Retina (tissue), 1 donor: ENCODE results near the gene TNNT3.

Experiments used
- DNase-seq: peaks from one replicate; pipeline ENCODE4 v3.0.0-alpha.2; 2016

Gene TNNT3

DNA sequence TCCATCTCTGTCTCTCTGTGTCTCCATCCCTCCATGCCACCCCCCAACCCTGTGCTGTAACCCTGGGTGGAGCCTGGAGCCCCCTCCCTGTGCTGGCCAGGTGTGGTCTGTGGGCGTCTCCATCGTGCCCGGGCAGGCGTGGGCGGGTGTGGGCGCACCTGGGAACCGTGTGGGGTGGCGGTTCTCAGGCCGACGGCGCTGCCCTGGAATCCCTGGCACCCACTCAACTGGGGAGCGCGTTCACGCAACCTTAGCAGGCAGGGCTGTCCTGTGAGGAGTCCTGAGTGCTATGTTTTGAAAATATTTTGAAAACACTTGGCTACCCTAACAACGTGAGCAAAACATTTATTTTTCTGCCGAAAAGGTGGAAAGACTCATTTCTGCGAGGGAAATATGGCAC lies 4.7 kb downstream of the TNNT3 start:
- DNase-seq = no peak

DNA sequence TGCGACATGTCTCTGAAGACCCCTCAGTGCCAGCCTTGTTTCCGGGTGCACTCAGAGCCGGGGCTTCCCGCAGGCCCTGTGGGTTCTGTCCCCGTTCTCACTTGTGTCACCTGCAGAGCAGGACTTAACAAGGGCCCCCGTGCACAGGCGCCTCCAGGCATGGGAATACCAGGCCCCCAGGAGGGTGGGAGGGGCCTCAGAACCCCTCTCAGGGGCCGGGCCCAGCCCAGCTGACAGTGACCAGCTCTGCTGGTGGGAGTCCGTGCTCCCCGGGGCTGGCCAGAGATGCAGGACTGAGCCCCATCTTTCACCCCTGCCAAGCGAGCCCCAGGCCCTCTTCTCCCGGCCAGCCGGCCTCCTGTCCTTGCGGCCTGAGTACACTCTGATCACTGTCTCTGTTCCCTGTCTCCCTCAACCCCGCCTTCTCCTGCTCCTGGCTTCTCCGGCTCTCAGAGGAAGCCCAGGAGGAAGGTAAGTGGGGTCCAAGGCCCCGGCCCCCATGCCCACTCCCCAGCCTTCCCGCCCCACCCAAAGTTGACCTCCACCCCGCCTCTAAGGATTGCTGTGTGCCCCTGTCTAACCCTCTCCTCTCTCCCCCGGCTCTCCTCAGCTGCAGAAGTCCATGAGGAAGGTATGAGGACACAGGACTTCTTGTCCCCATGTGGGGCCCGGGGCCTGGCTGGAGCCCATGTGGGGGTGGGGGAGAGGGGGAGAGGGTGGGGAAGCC lies 5.3 kb downstream of the TNNT3 start:
- DNase-seq = no peak

DNA sequence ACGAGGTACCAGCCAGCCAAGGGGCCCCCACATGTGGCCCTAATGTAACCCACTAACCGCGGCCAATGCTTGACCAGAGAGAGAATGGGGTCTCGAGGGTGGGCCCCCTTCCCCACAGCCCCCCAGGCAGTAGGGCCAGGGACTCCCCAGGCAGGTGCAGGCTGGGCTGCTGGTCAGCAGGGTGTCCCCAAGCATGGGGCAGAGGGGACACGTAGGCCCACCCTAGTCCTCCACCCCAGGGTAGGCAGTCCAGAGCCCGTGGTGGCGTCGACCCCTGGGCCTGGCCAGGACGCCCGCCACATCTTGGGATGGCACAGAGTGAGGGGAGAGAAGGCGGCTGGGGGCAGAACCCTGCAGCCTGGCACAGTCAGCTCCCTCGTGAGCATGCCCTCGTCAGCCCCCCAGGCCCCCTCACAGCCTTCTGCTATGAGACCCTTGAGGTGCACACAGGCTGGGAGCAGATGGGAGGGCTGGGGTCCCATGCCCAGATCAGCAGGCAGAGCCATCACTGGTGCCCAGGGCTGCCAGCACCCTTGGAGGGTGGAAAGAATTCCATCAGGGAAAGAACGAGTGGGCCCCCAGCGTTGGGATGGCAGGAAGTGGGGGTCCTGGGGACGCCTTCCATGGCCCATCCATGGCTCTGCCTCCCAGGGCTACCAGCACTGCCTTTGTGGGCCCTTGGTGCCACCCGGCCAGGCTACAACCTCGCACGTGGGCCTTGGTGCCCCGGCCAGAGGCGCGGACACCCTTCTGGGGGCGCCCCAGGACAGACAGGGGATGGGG lies 6.1 kb downstream of the TNNT3 start:
- no peak for DNase-seq

DNA sequence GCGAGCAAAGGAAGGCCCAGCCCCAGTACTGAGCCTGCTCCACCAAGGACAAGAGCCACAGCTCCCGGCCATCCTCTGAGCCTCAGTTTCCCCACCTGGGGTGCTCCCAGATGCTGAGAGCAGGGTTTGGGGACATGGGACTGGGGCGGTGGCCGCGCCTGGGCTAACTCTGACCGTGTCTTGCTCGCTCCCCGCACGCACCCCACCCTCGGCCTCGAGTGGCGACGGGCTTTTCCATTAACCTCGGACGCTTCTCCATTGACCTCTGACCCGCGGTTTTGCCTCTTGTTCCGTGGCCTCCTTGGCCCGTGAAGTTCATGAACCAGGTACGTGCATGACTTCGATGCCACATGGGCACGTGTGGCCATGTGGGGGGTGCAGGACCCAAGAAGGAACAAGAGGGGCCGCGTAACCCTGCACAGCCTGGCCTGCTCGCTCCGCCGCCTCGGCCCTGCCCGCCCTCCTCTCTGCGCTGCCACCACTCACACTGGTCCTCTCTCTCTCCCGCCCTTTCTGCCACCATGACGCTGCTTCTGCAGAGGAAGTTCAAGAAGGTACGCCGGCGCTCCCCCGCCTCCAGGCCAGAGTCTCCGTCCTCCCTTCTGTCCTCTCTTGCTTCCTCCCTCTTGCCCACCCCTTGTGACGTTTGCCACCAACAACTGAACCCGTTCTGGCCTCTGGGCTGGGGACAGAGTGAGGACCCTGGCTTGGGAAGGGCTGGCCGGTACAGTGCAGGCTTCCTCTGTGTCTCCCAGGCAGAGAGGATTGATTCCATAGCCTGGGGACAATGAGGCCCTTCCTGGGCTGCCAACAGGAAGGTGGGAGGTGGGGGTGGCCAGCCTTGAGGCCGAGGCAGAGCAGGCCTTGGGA lies 6.9 kb downstream of the TNNT3 start:
- DNase-seq = no peak

DNA sequence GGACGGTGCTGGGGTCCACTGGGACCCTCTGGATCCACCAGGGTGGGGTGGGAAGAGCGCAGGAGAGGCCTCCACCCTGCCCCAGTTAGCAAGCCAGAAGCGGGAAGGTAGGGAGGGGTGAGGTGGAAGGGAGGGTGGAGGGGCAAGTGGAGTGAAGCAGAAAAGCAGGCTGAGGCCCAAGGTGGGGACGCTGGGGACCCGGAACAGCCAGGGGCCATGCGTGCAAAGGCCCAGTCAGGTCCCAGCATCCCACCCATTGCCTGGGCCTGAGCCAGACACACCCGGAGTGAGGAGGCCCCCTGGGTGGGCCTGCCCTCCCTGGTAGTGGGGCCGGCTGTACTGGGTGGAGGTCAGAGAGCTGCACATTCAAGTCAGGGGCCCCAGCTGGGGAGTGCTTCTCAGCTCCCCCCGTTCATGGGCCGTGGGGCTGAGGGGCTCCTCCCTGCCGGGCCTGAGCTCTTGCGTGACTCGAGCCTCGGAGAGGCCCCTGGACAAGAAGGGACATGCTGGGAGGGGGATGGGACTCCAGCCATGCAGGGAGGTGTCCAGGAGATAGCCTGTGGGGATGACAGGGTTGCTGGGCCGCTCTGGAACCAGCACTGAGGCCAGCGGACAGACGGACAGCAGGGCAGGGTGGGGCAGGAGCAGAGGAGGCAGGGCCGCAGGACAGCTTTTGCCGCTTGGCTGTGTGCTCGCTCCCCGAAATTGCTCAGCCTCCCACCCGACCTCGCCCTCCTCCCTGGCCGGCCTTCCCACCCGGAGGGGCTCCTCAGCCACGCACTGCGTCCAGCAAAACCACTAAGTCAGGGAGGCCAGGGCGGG lies 7.7 kb downstream of the TNNT3 start:
- DNase-seq = no peak

DNA sequence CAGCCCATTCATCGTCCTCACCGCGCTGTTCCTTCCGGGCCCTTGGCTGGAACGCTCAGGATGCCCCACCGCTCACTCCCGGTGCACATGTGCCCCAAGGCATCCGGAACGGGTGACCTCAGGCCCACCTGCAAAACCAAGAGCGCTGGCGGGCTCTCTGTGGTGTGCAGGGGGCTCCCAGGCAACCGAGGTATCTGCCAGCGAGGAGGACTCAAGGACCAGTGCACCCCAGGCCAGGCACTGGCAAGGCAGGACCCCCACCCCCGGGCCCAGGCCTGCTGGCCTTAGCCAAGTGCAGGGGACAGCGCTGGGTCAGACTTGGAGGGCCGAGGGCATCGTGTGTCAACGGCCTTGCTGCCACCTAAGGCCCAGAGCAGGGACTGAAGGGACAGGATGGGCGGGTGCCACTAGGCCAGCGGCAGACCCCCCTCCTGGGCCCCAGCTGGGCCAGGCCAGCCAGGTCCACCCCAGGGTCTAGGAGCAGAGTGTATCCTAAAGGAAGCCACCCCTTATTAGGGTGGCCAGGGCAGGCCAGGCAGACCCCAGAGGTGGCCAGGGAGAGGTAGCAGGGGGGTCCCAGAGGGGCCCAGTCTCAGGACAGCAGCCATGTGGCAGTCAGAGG lies 8.5 kb downstream of the TNNT3 start:
- DNase-seq = no peak

DNA sequence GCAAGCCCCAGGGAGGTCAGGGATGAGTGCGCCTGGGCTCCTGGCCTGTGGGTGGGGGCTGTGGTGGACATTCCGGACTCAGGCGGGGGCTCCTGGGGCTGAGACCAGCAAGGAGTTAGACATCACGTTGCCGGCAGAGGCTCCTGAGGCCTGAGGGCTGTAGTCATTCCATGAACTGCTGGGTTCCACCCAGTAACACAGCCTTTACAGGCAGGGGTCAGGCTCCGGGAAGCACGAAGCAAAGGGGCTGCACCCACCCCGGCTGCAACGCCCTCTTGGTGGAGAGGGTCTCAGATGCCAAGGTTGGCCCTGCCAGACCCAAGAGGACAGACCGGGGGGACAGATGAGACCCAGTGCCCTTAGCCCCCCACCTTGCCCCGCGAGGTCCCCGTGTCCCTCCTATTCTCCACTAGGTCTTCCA lies 9.0 kb downstream of the TNNT3 start:
- DNase-seq = no peak

DNA sequence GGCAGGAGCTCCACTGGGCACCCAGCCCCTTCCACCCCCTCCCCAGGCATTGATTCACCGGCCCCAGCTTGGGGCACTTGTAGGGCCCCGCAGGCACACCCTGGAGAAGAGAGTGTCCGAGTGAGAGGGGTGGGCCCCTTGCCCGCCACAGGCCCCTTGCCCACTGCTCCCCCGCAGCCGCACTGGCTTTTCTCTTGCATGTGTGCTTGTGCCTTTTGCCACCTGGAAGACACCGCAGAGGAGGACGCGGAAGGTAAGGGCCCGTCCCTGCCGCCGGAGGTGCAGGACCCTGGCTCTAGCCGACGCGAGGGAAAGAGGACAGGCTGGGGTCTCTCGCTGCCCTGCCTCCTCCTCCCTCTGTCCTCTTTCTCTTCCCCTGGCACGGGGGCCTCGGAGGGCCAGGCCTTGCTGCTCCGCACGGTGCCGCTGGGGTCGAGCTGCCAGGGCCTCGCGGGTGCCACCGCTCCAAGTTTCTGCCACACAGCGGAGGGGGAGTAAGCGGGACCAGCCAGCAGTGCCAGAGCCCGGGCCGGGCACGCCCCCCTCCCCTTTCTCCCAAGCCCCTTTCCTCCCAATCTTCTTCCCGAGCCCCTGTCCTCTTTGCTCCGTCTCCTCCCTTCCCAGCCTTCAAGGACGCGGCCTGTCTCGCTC lies 9.5 kb downstream of the TNNT3 start:
- no peak for DNase-seq

DNA sequence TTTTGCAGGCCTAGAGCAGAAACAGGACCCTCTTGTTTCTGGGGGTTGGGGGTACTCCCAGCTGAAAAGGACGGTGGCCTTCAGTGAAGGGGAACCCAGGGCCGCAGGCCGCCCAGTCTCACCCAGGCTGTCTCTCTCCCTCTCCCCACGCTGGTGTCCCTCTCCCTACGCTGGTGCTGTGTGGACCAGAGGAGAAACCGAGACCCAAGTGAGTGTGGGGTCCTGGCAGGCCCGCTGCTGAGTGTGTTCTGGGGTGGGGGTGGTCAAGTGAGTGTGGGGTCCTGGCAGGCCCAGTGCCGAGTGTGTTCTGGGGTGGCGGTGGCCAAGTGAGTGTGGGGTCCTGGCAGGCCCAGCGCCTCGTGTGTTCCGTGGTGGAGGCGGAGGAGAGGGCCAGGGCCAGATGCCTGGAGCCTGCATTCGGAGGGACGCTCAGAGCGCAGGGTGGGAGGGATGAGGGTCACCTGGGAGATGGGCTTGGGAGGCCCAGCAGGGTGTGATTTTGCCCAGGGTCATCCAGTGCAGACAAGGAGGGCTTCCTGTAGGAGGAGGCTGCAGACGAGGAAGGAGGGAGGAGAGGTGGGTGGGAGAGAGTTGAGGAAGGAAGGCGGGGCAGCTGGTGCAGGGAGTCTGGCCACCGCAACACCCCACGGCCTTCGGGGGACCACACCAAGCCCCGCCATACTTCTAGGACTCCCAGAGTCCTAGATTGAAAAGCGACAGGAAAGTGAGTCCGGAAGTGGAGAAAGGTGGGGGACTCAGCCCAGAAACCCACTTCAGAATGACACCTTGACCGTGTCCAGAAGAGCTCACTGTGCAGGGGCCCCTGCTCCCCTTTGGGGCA lies 10.3 kb downstream of the TNNT3 start:
- DNase-seq = no peak

DNA sequence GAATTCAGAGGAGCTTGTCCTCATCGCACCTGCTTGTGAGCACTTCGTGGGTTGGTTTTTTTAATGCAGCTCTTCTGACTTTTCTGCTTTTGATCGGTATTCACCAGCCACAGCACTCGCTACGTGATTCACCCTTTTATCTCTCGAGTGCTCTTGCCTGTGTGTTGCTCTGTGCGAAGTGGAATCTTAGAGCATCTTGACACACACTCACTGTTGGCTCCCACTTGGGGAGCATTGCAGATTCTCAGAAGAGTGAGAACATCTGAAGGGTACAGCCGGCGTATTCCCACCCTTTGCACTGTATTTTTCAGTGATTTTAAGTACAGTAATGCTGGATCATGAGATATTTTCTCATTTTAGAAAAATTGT lies 10.9 kb downstream of the TNNT3 start:
- no peak for DNase-seq

DNA sequence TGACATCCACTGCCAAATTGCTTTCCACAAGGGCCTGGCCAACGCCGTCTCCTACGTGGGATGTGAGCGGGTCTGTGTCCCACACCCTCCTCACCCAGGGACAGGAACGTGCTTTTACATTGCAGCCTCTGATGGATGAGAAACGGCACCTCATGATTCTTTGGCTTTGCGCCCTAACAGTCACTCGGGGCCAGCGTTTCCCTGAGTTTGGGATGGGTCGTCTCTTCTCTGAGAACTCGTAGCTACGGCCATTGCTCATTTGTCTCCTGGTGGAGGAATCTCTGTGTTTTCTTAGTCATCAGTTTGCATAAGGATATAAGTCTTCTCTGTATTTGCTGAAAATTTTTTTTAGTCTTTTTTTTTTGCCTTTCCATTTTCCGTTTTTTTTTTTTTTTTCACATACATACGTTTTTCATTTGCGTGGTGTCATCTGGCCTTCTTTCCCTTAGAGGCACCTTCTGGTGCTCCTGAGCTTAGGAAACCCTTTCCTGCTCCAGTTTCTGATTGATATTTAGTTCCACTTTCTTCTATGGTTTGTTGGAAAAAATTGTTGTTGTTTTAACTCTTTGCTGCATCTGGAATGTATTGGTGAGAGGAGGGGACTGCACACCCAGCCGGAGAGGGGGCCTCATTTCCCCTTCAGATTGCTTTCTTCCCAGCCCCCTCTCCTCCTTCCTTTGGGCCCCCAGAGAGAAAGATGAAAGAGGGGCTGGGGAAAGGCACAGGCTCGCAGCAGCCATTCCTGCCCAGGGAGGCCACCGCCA lies 12.0 kb downstream of the TNNT3 start:
- DNase-seq = no peak

DNA sequence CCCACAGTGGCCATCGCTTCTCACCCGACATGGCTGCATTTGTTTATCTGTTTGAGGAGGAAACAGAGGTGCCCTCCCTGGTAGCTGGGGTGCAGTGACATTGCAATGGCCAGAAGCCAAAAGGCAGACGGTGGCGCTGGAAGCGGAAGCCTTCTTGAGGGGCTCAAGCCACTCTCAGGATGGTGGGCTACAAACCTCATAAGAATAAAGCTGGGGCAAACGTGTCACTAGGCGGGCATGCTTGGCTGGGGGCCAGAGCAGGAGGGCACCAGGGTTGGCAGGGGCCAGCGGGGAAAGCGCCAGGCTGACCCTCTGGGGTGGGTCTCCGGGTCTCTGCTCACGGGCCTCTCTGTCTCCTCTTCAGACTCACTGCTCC lies 12.6 kb downstream of the TNNT3 start:
- DNase-seq = no peak

DNA sequence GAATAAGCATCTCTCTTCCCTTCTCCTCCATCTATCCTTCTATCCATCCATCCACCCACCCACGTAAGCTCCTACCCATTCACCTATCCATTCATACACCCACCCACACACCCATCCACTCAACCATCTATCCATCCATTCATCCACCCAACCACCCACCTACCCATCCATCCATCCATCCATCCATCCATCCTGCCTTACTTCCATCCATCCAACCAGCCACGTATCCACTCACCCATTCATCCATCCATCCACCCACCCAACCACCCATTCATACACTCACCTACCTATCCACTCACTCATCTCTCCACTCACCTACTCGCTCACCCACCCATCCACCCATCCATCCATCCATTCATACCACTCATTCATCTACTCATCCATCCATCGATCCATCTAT lies 13.2 kb downstream of the TNNT3 start:
- no peak for DNase-seq

DNA sequence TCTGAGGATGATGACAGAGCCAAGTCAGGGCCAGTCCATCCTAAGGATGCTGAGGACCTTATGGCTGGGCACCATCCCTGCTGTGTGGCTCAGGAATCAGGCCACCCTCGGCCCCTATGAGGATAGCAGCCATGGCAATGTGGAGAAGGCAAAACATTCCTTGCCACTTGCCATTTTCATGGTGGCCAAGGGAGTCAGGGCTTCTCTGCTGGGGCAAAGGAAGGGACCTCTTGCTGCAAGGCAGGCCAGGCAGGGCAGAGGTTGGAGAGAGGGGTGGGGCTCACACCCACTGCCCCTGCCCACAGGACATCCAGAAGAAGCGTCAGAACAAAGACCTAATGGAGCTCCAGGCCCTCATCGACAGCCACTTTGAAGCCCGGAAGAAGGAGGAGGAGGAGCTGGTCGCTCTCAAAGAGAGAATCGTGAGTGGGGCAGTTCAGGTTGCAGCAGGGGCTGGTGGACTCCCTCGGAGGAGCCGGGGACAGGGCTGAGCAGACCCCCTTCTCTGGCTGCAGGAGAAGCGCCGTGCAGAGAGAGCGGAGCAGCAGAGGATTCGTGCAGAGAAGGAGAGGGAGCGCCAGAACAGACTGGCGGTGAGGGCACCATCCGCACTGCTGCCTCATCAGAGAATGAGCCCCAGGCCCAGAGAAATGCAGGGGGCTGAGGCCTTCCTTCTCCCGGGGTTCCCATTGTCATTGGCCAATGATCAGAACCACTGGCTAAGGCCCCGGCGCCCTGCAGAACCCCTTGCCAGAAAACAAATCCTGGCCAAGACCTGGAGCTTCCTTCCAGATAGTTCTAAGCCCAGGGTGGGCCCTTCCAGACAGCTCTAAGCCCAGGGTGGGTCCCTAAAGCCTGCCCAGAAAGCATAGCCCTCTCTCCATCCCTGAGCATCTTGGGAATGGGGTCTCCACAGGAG lies 14.2 kb downstream of the TNNT3 start:
- DNase-seq = no peak

DNA sequence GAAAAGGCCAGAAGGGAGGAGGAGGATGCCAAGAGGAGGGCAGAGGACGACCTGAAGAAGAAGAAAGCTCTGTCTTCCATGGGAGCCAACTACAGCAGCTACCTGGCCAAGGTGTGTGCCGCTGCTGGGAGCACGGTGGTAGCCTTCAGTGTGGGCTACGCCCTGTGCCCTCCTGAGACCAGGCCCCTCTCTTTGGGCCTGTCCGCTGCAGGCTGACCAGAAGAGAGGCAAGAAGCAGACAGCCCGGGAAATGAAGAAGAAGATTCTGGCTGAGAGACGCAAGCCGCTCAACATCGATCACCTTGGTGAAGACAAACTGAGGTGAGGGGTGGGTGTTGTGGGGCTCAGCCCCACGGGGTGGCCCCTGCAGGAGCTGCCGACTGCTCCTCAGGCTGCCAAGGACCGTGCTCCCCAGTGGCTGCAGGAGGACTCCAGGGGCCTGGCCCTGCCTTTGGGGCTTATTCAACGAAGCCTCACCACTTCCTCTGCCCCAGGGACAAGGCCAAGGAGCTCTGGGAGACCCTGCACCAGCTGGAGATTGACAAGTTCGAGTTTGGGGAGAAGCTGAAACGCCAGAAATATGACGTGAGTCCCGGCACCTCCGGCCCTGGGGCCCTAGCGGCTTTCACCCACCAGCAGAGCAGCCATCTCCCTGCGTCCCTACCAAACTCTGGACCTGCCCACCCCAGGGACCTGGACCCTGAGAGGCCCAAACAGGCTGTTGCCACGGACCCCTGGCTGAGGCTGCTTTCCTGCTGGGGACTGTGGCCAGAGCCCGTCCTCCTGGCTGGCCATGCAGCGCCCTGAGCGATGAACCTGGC lies 15.0 kb downstream of the TNNT3 start:
- no peak for DNase-seq

DNA sequence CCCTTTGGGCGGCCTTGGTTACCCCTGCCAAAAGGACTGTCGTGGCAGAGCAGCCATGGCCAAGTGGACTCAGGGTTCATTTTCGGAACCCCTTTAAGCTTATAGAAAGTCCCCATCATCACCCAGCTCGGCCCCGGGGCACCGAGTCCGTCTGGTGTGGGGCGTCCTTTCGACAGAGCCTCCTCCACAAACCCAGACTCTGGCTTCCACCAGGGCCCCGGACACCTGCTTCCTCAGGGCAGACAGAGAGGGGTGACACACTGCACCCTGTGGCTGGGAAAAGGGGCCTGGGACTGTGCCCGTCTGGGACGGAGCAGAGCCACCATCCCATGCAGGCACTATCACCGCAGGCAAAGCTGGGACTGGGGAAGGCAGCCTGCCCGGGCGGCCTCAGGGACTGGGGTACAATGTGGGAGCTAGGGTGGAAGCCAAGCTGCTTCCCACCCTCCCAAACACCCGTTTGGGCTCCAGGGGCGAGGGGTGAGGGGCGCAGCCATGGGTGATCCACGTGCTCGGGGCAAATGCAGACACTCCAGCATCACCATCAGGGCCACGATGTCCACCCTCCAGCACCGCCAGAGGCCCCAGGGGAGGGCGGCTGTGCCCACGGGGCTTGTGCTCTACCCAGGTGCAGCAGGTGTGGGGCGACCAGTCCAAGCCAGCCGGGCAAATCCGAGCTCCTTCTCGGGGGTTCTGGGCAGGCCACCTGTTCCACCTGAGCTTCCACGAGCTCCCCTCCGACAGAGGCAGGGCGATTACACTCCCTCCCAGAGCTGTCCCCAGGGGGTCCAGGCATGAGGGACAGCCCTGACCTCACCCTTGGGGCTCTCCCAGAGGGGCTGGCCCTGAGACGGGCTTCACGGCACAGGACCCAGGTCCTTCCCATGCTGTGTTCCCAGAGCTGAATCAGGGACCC lies 15.9 kb downstream of the TNNT3 start:
- no peak for DNase-seq
